H1 (cell line): ENCODE measurements around the gene UBTD1. TPM values are rescaled to one million over a fixed set of nuclear protein-coding genes. Genes with fewer than 3 reads are reported as not detected.

Source experiments
- CTCF ChIA-PET: fragments of 300-600 bp; sonication (Branson Sonifier 250); formaldehyde crosslinking; loops from one replicate; lab custom pipeline; 2021; ENCODE audit not compliant: partially characterized antibody; lab: Charles Lee
- POLR2A ChIA-PET: fragments of 300-600 bp; sonication (Branson Sonifier 250); formaldehyde crosslinking; loops from one replicate; lab custom pipeline; 2021; ENCODE audit warnings: inconsistent platforms; ENCODE audit not compliant: partially characterized antibody; lab: Charles Lee
- DNase-seq, 2 experiments: peaks; one replicate each; pipeline versions ENCODE4 v3.0.0 to v3.0.0-alpha.2; 2010 to 2022; ENCODE audit warnings: low spot score in 2 of 2, low read depth in 1 of 2, mixed read lengths in 1 of 2
- FAIRE-seq: peaks from 2 replicates; lab custom pipeline; 2011; peaks lifted over from hg19 to GRCh38; lab: Jason Lieb, UNC
- H2AFZ ChIP-seq: 2 replicates; pipeline ENCODE4 v1.8.1; 2012; ENCODE audit warnings: low read length, inconsistent platforms
- H2AK5ac ChIP-seq: 2 replicates; pipeline ENCODE4 v1.6.1; 2013; ENCODE audit warnings: low read depth, low read length
- H2BK120ac ChIP-seq: replicated peaks from 2 replicates; pipeline ENCODE3; 2013; ENCODE audit warnings: low read depth, low read length, inconsistent platforms
- H2BK12ac ChIP-seq: 2 replicates; pipeline ENCODE4 v1.6.1; 2013; ENCODE audit warnings: low read depth, low read length
- H2BK15ac ChIP-seq: 2 replicates; pipeline ENCODE4 v1.6.1; 2013; ENCODE audit warnings: low read length
- H2BK20ac ChIP-seq: 2 replicates; pipeline ENCODE4 v1.6.1; 2013; ENCODE audit warnings: low read length
- H2BK5ac ChIP-seq: 2 replicates; pipeline ENCODE4 v1.6.1; 2013; ENCODE audit warnings: low read depth, low read length
- H3K14ac ChIP-seq: 2 replicates; pipeline ENCODE4 v1.6.1; 2013; ENCODE audit warnings: inconsistent platforms; ENCODE audit not compliant: insufficient read length
- H3K18ac ChIP-seq: 2 replicates; pipeline ENCODE4 v1.6.1; 2013; ENCODE audit warnings: low read length; ENCODE audit errors: extremely low read depth
- H3K23ac ChIP-seq: 2 replicates; pipeline ENCODE4 v1.6.1; 2013; ENCODE audit warnings: inconsistent platforms; ENCODE audit not compliant: insufficient read length
- H3K23me2 ChIP-seq: 2 replicates; pipeline ENCODE4 v1.6.1; 2013; ENCODE audit warnings: low read depth, low read length
- H3K27ac ChIP-seq: 2 replicates; pipeline ENCODE4 v1.6.1; 2011; ENCODE audit warnings: low read depth, low read length, inconsistent platforms
- H3K27me3 ChIP-seq, 4 experiments: replicated peaks in 1 of 4; 1 replicate in 1 of 4; 2 replicates in 3 of 4; pipeline versions ENCODE4 v1.6.1 to v1.8.1; 2011 to 2013; ENCODE audit warnings: low read length in 3 of 4, mild to moderate bottlenecking in 3 of 4, inconsistent platforms in 2 of 4, mixed read lengths in 2 of 4, moderate library complexity in 1 of 4; ENCODE audit not compliant: control insufficient read depth in 3 of 4, insufficient read depth in 3 of 4; ENCODE audit errors: extremely low read depth in 1 of 4
- H3K36me3 ChIP-seq, 4 experiments: 2 replicates each; pipeline versions ENCODE4 v1.6.1 to v1.8.1; 2011 to 2013; ENCODE audit warnings: mild to moderate bottlenecking in 4 of 4, low read length in 3 of 4, moderate library complexity in 2 of 4, control low read depth in 1 of 4, inconsistent platforms in 1 of 4; ENCODE audit not compliant: insufficient read depth in 4 of 4, control insufficient read depth in 2 of 4
- H3K4ac ChIP-seq: replicated peaks from 2 replicates; pipeline ENCODE3; 2013; ENCODE audit warnings: low read length, low read depth, mixed read lengths, inconsistent platforms; ENCODE audit not compliant: insufficient read length
- H3K4me1 ChIP-seq, 4 experiments: replicated peaks in 1 of 4; 1 replicate in 1 of 4; 2 replicates in 3 of 4; pipeline versions ENCODE4 v1.6.1 to v1.8.1; 2011 to 2013; ENCODE audit warnings: low read length in 3 of 4, inconsistent platforms in 2 of 4, mixed read lengths in 1 of 4; ENCODE audit not compliant: insufficient read depth in 4 of 4, control insufficient read depth in 3 of 4
- H3K4me2 ChIP-seq, 2 experiments: 2 replicates each; pipeline versions ENCODE4 v1.6.1 to v1.8.1; 2011 to 2013; ENCODE audit warnings: low read depth in 2 of 2, low read length in 2 of 2, control low read depth in 1 of 2, inconsistent platforms in 1 of 2, mild to moderate bottlenecking in 1 of 2; ENCODE audit not compliant: insufficient read depth in 1 of 2
- H3K4me3 ChIP-seq, 4 experiments: fragments of 200-600, 300-600 bp in 1 of 4; sonication (generic), shearing (Covaris generic), sonication (Bioruptor Twin) in 1 of 4; 2 replicates each; pipeline versions ENCODE4 v1.5.1 to v1.8.1; 2011 to 2016; ENCODE audit warnings: low read length in 4 of 4, low read depth in 3 of 4, control low read depth in 2 of 4, inconsistent platforms in 2 of 4, mild to moderate bottlenecking in 2 of 4, mixed read lengths in 1 of 4, moderate library complexity in 1 of 4; ENCODE audit not compliant: insufficient read depth in 2 of 4; ENCODE audit errors: extremely low read depth in 1 of 4
- H3K56ac ChIP-seq: replicated peaks from 2 replicates; pipeline ENCODE3; 2013; ENCODE audit warnings: low read depth, mild to moderate bottlenecking, mixed read lengths, low read length, inconsistent platforms; ENCODE audit not compliant: insufficient read length
- H3K79me1 ChIP-seq: 2 replicates; pipeline ENCODE4 v1.6.1; 2013; ENCODE audit warnings: low read depth, low read length, control low read depth
- H3K79me2 ChIP-seq, 2 experiments: 2 replicates each; pipeline versions ENCODE4 v1.6.1 to v1.8.1; 2012 to 2013; ENCODE audit warnings: low read length in 2 of 2, mild to moderate bottlenecking in 2 of 2, inconsistent platforms in 1 of 2; ENCODE audit not compliant: insufficient read depth in 2 of 2, control insufficient read depth in 1 of 2
- H3K9ac ChIP-seq, 4 experiments: replicated peaks in 1 of 4; 1 replicate in 1 of 4; 2 replicates in 3 of 4; pipeline versions ENCODE4 v1.6.1 to v1.8.1; 2011 to 2013; ENCODE audit warnings: low read depth in 3 of 4, low read length in 3 of 4, control low read depth in 2 of 4, mild to moderate bottlenecking in 2 of 4, moderate library complexity in 2 of 4, inconsistent platforms in 1 of 4; ENCODE audit errors: extremely low read depth in 1 of 4
- H3K9me3 ChIP-seq, 2 experiments: 2 replicates each; pipeline versions ENCODE4 v1.6.1 to v1.8.1; 2012 to 2013; ENCODE audit warnings: mild to moderate bottlenecking in 2 of 2, moderate library complexity in 2 of 2, control low read depth in 1 of 2, inconsistent platforms in 1 of 2, low read depth in 1 of 2, low read length in 1 of 2, mixed read lengths in 1 of 2; ENCODE audit not compliant: insufficient read depth in 2 of 2
- H4K20me1 ChIP-seq, 2 experiments: replicated peaks in 1 of 2; 2 replicates each; pipeline versions ENCODE3 to v1.8.1; 2011 to 2013; ENCODE audit warnings: inconsistent platforms in 2 of 2, low read length in 2 of 2, mild to moderate bottlenecking in 1 of 2; ENCODE audit not compliant: insufficient read depth in 2 of 2, control insufficient read depth in 1 of 2
- H4K5ac ChIP-seq: 2 replicates; pipeline ENCODE4 v1.6.1; 2013; ENCODE audit warnings: low read length, low read depth, mixed read lengths, inconsistent platforms; ENCODE audit not compliant: insufficient read length
- H4K8ac ChIP-seq: 2 replicates; pipeline ENCODE4 v1.8.0; 2013; ENCODE audit warnings: mild to moderate bottlenecking, moderate library complexity, low read length, inconsistent platforms; ENCODE audit not compliant: insufficient read depth; ENCODE audit errors: extremely low read depth
- H4K91ac ChIP-seq: replicated peaks from 2 replicates; pipeline ENCODE3; 2013; ENCODE audit warnings: low read length, mixed read lengths, inconsistent platforms; ENCODE audit not compliant: insufficient read length
- ASH2L ChIP-seq: fragments of 200-600, 300-600 bp; sonication (generic); IDR thresholded peaks from one replicate; pipeline ENCODE4 v1.7.1; 2017; ENCODE audit warnings: low read length
- CTBP2 ChIP-seq: IDR thresholded peaks from 2 replicates; pipeline ENCODE4 v1.7.0; 2011; ENCODE audit warnings: borderline replicate concordance, mild to moderate bottlenecking, moderate library complexity, mixed read lengths, low read length; ENCODE audit not compliant: insufficient read depth, insufficient read length
- EZH2 ChIP-seq: fragments of 200-600 bp; sonication (generic); IDR thresholded peaks from 2 replicates; pipeline ENCODE4 v1.7.1; 2012; ENCODE audit warnings: low read depth, mild to moderate bottlenecking, moderate library complexity, low read length, inconsistent platforms; ENCODE audit not compliant: severe bottlenecking
- HDAC6 ChIP-seq: IDR thresholded peaks from one replicate; pipeline ENCODE4 v1.7.1; 2012; ENCODE audit warnings: low read depth, mild to moderate bottlenecking, inconsistent platforms, low read length, moderate library complexity
- KDM4A ChIP-seq: IDR thresholded peaks from one replicate; pipeline ENCODE4 v1.7.1; 2012; ENCODE audit warnings: low read depth, mild to moderate bottlenecking, moderate library complexity, low read length, inconsistent platforms; ENCODE audit not compliant: severe bottlenecking
- SAP30 ChIP-seq: fragments of 300-600 bp; sonication (generic); IDR thresholded peaks from 2 replicates; pipeline ENCODE4 v1.7.1; 2012; ENCODE audit warnings: low read length, moderate library complexity, mild to moderate bottlenecking, inconsistent platforms; ENCODE audit not compliant: insufficient read depth, insufficient replicate concordance
- SP4 ChIP-seq: IDR thresholded peaks from 2 replicates; pipeline ENCODE4 v1.6.1; 2012; ENCODE audit warnings: low read length, inconsistent platforms
- SRF ChIP-seq: IDR thresholded peaks from 2 replicates; pipeline ENCODE4 v1.6.1; 2011; ENCODE audit warnings: mild to moderate bottlenecking, low read depth, low read length, moderate library complexity
- TAF7 ChIP-seq: optimal IDR thresholded peaks from 2 replicates; pipeline ENCODE3; 2011; ENCODE audit warnings: low read depth, mild to moderate bottlenecking, inconsistent platforms, low read length, moderate library complexity, borderline replicate concordance
- WGBS, 2 experiments: shearing (Covaris generic) in 1 of 2; methylation state at CpG; one replicate each; pipeline versions ENCODE4 v1.1.6 to v1.1.7; 2013 to 2015; ENCODE audit warnings: low lambda C conversion rate in 2 of 2, mixed read lengths in 2 of 2, inconsistent platforms in 1 of 2, low coverage in 1 of 2, missing lambda C conversion rate in 1 of 2; ENCODE audit not compliant: insufficient replicate concordance in 2 of 2, insufficient coverage in 1 of 2, insufficient read length in 1 of 2; ENCODE audit errors: extremely low coverage in 1 of 2, missing lambda C conversion rate in 1 of 2; 5-methylcytosine and 5-hydroxymethylcytosine counted together
- polyA plus RNA-seq, 7 experiments: library from polyadenylated mRNA; depleted of rRNA in 3 of 7; stranded (reverse) in 5 of 7; unstranded in 2 of 7; fragments of >200 nt in 5 of 7; fragments of 200-250 nt in 2 of 7; gene quantifications; 1 replicate in 5 of 7; 2 replicates in 1 of 7; 4 replicates in 1 of 7; pipeline versions ENCODE4 v1.2.1 to v1.2.3, GENCODE V29; 2011 to 2013; ENCODE audit warnings: missing spikeins in 2 of 7, mixed read lengths in 2 of 7
- total RNA-seq: library from RNA; stranded (reverse); fragmentation: NEBNext Ultra II Directional; extraction: Animal tissue kit (Norgen Biotek cat#: 25700); gene quantifications from 2 replicates; pipeline ENCODE4 v1.2.1, GENCODE V29; 2021

Gene UBTD1
- total and polyA plus RNA-seq, 2 of the 8 experiments (the other 6 are each of a cell fraction or from before 2014, with no cell fraction given), result 22.3 to 36.2 TPM

GRCh38 chr10:97533888-97534287 is 35.2 kb downstream of the UBTD1 start:
- no peak overlapping the region; a peak in 1 of 7 replicates for H3K9ac ChIP-seq
- ChIA-PET POLR2A (interaction anchor here (0.6 to 1.9 kb wide), 6 partner anchors 9 to 93 kb away, joined by 3 to 12 read pairs (median 4); partner anchors contain the start of gene UBTD1), CTCF (interaction anchor here (0.6 to 14.7 kb wide), 26 partner anchors 9 to 168 kb away, joined by 3 to 388 read pairs (median 9); partner anchors contain the start of genes ANKRD2, HOGA1 and UBTD1)
- no peak overlapping the region for H3K4me2 ChIP-seq
- no peaks in the 10 kb centered on the region for H3K27me3 ChIP-seq
- no peak overlapping the region for H2BK20ac ChIP-seq
- no peak overlapping the region for H3K14ac ChIP-seq
- 88% methylated on average over 6 of the region's 6 CpGs; no CpG with 5 or more reads in 1 of the 2 experiments for WGBS, 2 experiments
- H2BK15ac ChIP-seq, result no peak overlapping the region; the same call in 1 of the 2 replicates
- H2BK5ac ChIP-seq, result no peak overlapping the region; the same call in 1 of the 2 replicates
- no peak overlapping the region for H3K56ac ChIP-seq
- peaks cover 0 to 6% of the 10 kb centered on the region in 2 experiments; a peak in 1 of 4 replicates for H3K9me3 ChIP-seq
- H2AFZ ChIP-seq, result no peak overlapping the region
- FAIRE-seq (no peak), DNase-seq (no peak)
- no peak overlapping the region for H3K4ac ChIP-seq
- H4K5ac ChIP-seq, result no peak overlapping the region
- peaks cover 2% of the 10 kb centered on the region for H3K79me1 ChIP-seq
- H3K23ac ChIP-seq, result no peak overlapping the region
- H2BK120ac ChIP-seq, result no peak overlapping the region
- 0 out of 4 replicates have a peak, but pooled peaks cover 0 to 2% of the 10 kb centered on the region in 2 experiments for H3K79me2 ChIP-seq
- no peak overlapping the region for H4K8ac ChIP-seq
- no peak overlapping the region for H4K91ac ChIP-seq
- peaks cover 2% of the 10 kb centered on the region in 2 experiments for H4K20me1 ChIP-seq
- H3K4me3 ChIP-seq, result no peak overlapping the region
- H3K4me1 ChIP-seq, result peaks cover 0 to 11% (median 7%) of the 10 kb centered on the region in 4 experiments; a peak in 4 of 7 replicates
- H2BK12ac ChIP-seq, result no peak overlapping the region; the same call in 1 of the 2 replicates
- 0 out of 2 replicates have a peak overlapping the region, but pooled peaks have one; percentile 0 for H2AK5ac ChIP-seq
- H3K36me3 ChIP-seq, result no peaks in the 10 kb centered on the region
- no peak overlapping the region for H3K18ac ChIP-seq
- TF ChIP-seq SAP30, result no peak
- no peak for TF ChIP-seq TAF7
- TF ChIP-seq ASH2L, result no peak
- no peak for TF ChIP-seq EZH2
- no peak for TF ChIP-seq KDM4A
- TF ChIP-seq SRF, result no peak
- no peak for TF ChIP-seq SP4
- TF ChIP-seq CTBP2, result no peak
- no peak for TF ChIP-seq HDAC6
- peak overlapping the region; percentile 29; the same call in 1 of the 2 replicates for H3K27ac ChIP-seq
- no peaks in the 10 kb centered on the region for H3K23me2 ChIP-seq
